HG03135 (cell line): Measurements from ENCODE around the gene MYO7B.

Experiments
- ATAC-seq: cut with Tn5 transposase; IDR thresholded peaks from one replicate; pipeline ENCODE4 v1.9.1; 2021; ENCODE audit warnings: mild to moderate bottlenecking, moderate library complexity; ENCODE audit not compliant: unreplicated experiment

Gene MYO7B

GRCh38 chr2:127572841-127573240 is 37.4 kb downstream of the MYO7B start:
- ATAC-seq, result no peak

DNA sequence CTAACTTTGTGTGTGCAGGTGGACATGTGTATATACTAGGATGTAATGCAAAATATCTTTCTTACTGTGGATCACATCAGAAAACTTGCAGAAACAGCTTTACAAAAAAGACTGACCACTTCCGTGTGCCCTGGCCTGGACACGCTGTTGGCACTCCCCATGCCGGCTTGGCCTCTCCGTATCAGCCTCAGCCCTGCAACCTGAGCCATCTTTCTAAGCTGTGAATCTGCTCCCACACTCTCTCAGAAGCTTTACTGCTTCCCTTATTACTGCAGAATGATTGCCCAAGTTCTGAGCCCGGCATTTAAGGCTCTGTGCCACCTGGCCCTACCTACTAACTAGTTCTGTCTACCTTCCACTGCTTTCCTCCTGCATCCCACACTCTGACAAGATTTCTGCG is 37.8 kb downstream of the MYO7B start:
- ATAC-seq, result no peak

- ATAC-seq, result no peak
Measured at GRCh38 chr2:127573771-127574170, 38.3 kb downstream of the MYO7B start.

GRCh38 chr2:127574656-127575055 is 39.2 kb downstream of the MYO7B start:
- no peak for ATAC-seq

DNA sequence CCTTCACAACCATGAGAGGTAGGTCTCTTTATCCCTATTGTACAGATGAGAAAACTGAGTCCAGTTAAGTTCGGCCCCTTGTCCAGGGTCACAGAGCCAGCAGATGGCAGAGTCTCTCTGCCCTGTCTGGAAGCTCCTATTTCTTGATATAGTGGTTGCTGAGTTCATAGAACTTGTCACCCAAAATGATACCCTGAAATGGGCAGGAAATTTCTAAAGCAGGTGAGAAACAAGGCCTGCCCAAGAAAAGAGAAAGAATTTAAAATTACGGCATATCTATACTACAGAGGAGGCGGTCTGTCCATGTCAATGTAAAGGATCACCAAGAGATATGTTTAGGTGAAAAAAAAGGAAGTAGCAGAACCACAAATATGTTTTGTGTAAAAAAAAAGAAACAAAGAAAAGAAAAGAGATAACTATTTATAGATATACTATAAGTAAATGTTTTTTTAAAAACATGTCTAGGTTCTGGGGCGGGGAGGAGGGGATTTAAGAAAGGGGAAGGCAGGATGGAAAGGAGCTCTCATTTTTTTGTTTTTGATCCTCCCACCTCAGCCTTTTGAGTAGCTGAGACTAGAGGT is 39.8 kb downstream of the MYO7B start:
- no peak for ATAC-seq

DNA sequence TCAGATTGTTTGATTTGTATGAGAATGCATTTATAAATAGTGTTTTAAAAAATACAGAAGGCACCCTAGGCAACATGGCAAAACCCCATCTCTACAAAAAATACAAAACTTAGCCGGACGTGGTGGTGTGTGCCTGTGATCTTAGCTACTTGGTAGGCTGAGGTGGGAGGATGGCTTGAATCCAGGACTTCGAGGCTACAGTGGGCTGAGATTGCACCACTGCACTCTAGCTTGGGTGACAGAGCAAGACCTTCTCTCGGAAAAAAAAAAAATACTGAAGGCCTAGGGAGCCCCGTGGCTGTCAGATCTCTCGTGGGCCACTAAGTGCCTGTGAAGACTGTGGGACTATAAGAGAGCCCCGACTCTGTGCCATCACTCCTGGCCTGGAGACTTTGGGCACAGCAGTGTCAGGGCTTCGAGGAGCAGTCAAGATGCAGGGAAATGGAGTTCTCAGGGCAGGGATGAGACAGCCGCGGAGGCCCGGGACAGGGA is 40.5 kb downstream of the MYO7B start:
- no peak for ATAC-seq

GRCh38 chr2:127576433-127577207 is 41.1 kb downstream of the MYO7B start:
- ATAC-seq, result no peak

DNA sequence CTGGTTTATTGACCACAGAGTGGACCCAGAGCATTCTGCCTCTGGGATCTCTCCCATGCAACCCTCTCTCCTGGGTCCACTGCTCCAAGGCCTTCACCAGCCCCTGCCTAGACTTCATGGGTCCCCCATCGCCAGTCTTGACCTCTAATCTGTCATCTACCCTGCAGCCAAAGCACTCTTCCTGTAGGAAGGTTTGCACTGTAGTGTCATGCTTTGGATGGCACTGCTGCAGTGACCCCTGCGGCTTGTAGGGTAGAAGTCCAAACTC is 41.7 kb downstream of the MYO7B start:
- no peak for ATAC-seq

GRCh38 chr2:127577503-127577902 is 42.0 kb downstream of the MYO7B start:
- no peak for ATAC-seq

DNA sequence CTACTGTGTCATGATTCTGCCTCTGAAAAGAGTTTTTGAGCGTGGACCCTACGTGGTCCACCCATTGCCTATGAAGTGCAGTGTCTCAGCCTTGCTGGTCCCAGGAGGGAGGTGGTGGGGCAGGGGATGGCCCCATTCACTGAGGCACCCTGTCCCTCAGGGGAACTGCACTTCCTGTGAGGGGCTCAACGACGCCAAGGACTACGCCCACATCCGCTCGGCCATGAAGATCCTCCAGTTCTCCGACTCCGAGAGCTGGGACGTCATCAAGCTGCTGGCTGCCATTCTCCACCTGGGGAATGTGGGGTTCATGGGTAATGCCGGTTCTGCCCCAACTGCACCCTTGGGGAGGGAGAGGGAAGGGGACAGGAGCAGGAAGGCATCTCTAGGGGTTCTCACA is 42.5 kb downstream of the MYO7B start:
- ATAC-seq, result peak; percentile 49

DNA sequence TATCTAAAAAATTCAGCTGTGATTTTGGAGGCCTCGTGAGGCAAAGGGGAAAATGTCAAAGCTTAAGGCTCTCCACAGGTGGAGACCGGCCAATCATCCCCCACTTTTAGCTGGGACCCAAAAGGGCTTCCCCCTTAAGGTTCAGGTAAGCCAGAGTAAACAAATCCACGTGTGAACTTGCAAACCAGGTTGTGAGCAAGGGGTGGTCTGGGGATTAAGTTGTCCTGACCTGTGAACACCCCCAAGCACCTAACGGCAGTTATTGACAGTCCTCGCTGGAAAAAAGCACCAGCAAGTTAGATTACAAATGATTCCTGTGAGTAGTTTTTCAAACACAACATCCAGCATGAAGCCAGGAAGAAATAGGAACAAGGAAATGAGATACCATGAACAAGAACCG is 42.9 kb downstream of the MYO7B start:
- no peak for ATAC-seq

- ATAC-seq, result no peak
Measured at GRCh38 chr2:127579231-127579630, 43.7 kb downstream of the MYO7B start.

DNA sequence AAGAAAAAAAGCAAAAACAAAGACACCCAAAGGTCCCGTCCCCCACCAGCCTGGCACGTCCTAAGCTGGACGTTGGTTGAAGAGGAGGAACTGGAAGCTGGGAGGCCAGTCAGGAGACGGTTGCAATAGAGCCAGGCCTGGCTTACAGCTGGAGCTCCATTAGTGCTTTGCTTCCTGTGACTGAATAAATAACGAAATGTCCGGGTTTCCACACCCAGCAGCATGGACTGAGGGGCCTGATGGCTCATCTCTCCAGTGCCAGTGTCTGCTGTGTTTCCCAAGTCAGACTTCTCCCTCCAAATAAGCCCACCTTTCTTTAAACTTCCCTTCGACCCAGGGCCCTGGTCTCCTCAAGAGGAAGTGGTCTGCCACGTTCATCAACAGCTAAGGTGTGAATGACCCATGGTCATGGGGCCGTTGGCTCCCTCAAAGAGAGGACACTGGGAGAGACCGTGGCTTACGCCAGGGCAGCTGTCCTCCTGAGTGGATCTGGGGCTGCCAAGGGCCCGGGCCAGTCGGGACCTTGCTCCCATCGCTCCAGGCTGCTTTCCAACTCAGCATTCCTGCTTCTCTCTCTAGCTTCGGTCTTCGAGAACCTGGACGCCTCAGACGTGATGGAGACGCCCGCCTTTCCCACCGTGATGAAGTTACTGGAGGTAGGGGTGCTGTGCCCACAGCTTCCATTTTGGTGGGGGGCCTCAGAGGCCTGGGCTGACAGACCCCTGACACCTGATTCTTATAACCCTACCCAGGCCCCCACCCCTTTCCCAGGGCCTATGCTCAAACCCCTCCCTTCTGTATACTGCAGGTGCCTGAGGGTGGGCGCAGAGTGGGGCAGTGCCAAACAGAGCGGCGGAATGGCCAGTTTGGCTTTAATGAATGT is 44.9 kb downstream of the MYO7B start:
- ATAC-seq, result no peak

DNA sequence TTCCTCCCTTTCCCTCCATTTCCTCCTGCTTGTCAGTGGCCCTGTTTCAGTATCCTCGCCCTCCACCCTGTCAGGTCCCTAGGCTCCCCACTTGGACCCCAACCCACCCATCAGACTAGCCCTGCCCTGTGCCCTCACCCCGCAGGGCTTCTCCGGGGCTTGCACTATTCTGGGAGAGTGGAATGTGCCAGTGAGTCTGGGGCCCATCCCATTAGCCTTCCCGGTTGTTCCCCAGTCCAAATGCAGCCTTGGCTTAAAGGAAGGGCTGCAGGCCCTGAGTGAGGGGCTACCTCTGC is 45.5 kb downstream of the MYO7B start:
- ATAC-seq, result no peak

GRCh38 chr2:127581516-127582490 is 46.3 kb downstream of the MYO7B start:
- no peak for ATAC-seq

DNA sequence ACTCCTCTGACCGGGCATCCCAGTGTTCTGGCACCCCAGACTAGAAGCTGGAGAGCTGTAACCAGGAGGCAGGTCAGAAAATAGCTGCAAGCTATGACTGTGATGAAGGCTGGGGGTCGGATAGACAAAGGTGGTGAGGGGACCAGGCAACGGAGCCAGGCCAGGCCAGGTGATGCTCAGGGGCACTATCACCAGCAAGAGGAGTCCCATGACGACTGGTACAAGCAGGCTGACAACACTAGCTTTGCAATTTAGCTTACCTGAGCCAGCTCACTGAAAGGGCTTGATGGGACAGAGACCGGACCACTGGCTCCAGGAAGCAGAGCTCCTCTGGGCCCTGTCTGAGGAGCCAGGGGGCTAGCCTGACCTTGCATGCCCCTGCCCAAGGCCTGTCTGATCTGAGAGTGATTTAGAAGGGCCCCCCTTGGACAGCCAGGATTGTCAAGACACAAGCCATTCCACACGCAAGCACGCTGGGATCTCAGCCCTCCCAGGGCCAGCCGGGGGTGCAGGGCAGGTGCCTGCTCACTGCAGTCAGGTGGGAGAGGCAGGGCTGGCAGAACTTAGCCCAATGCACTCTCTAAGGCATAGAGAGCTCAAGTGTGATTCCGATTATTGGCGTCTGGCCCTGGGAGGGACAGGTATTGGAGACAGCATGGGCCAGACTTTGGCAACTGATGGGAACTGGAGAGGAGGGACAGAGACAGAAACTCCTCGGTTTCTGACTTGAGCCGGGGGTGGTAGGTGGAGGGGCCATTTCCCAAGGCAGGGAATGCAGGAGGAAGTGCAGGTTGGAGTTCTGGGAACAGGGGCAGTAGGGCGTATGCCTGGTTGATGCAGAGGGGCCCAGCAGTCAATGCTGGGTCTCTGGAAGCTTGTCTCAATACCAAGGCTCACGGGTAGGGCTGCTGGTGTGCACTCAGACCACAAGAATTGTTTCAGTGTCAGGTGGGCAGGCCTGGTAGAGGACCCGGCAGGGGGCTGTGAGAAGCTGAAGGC is 47.7 kb downstream of the MYO7B start:
- no peak for ATAC-seq

- no peak for ATAC-seq
Measured at GRCh38 chr2:127584047-127584446, 48.6 kb downstream of the MYO7B start.

DNA sequence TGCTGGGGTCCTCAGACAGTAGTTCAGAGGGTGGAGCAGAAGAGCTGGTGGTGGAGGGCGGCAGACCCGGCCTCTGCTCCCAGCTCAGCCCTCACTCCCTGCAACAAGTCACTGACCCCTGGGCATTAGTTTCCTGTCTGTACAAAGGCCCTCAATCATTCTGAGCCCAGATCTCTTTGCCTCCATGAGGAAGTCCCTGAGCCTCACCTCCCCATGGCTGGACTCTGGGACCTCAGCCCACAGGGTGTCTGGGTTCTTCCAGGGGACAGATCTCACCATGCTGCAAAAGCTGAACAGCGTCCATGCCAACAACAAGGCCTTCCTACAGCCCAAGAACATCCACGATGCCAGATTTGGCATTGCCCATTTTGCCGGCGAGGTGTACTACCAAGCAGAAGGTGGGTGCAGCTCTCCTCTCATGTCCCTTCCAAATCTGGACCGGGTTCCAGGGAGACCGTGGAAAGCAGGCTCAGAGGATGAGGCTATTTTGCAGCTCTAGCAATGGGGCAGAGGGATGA is 49.1 kb downstream of the MYO7B start:
- ATAC-seq, result no peak

DNA sequence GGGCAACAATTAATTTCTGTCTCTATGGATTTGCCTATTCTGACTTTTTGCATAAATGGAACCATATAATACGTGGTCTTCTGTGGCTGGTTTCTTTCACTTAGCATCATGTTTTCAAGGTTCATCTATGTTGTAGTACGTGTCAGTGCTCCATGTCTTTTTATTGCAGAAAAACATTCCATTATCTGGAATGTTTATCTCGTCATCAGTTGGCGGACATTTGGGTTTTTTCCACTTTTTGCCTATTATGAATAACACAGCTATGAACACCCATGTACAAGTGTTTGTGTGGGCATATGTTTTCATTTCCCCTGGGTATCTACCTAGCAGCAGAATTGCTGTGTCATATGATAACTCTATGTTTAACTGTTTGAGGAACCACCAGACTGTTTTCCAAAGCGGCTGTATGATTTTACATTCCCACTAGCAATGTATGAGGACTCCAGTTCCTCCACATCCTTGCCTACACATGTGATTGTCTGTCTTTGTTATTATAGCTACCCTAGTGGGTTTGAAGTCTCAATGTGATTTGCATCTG is 49.9 kb downstream of the MYO7B start:
- no peak for ATAC-seq
